Keratinocyte (primary cell): ENCODE measurements around the gene NIN.

Source experiments
- CTCF ChIP-seq, 3 experiments: IDR thresholded peaks in 1 of 3; conservative IDR thresholded peaks in 1 of 3; optimal IDR thresholded peaks in 1 of 3; 2 replicates in 2 of 3; 3 replicates in 1 of 3; pipeline versions ENCODE3 to v1.5.1; 2011; ENCODE audit warnings: low read length in 3 of 3, mild to moderate bottlenecking in 3 of 3, moderate library complexity in 2 of 3, control low read depth in 1 of 3, inconsistent platforms in 1 of 3; ENCODE audit not compliant: insufficient read depth in 2 of 3; ENCODE audit errors: extremely low read depth in 1 of 3
- EZH2 ChIP-seq: IDR thresholded peaks from one replicate; pipeline ENCODE4 v1.6.1; 2012; ENCODE audit warnings: inconsistent platforms, mild to moderate bottlenecking, low read length, moderate library complexity

DNA sequence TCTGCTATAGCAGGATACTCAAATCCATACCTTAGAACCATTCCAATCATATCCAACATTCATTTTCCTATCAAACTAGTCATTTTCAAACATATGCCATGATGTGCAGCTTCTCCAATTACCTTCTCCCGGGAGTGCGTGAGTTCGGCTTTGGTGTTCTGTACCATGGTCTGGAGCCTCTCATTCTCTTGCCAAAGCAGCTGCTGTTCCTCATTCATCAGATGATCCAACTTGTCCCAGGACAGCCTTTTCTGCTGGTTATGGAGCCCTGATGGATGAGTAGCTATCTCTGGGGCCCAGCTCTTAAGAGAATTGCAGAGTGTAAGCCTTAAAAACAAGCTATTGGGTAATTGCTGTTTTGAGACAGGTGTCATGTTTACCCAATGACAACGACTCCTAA lies 91.8 kb downstream of the NIN start:
- TF ChIP-seq CTCF (optimal IDR thresholded peaks at IDR 0.05 in 1 of 3, IDR thresholded peaks at IDR 0.05 in 1 of 3, conservative IDR thresholded peaks at IDR 0.05 in 1 of 3; ENCODE audit: extremely low read depth in 1 of 3, insufficient read depth in 2 of 3, low read length in 3 of 3) (no peak), EZH2 (no peak)
